Measurements from ENCODE around the gene DNAJB12.
"Not testable (repeated sequence)": the region's sequence is repeated elsewhere in the genome, so short reads cannot be mapped to it uniquely, and the experiment has no call there.

The DNAJB12 gene

GRCh38 chr10:72354356-72355213 lies at the start of gene DNAJB12:
Gene DNAJB12, minus strand, starts transcription at chr10:72354919. Its CDS starts 22 bp downstream, at chr10:72354897.
- POLR2A ChIA-PET: interaction anchor here (0.6 to 1.1 kb wide), 2 partner anchors 301 to 741 kb away, joined by 3 to 8 read pairs; no protein-coding TSS in a partner anchor
- peak; percentile 94 for DNase-seq (ENCODE audit: extremely low spot score)
- CTCF ChIA-PET: interaction anchor here (0.8 to 6.2 kb wide), 5 partner anchors 10 to 306 kb away, joined by 3 to 36 read pairs (median 4); no protein-coding TSS in a partner anchor
- no peak for TF ChIP-seq CTCF (IDR thresholded peaks at IDR 0.05; ENCODE audit: control extremely low read depth, extremely low read depth, low read depth, missing control alignments)

DNA sequence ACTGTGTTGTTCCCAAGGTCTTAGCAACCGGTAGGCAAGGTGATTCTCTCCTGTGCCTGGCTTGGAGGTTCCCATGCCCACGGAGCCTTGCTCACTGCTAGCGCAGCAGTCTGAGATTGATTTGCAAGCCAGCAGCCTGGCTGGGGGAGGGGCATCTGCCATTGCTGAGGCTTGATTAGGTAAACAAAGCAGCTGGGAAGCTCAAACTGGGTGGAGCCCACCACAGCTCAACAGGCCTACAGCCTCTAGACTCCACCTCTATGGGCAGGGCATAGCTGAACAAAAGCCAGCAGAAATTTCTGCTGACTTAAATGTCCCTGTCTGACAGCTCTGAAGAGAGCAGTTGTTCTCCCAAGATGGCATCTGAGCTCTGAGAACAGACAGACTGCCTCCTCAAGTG lies 40.9 kb upstream of the DNAJB12 start:
- CTCF ChIA-PET; DNase-seq (ENCODE audit: extremely low spot score); POLR2A ChIA-PET: not testable (repeated sequence)

GRCh38 chr10:72392571-72392970 lies 37.9 kb upstream of the DNAJB12 start:
- DNase-seq (ENCODE audit: extremely low spot score): no peak
- ChIA-PET POLR2A (no interaction called here), CTCF (no interaction called here)
- TF ChIP-seq CTCF (IDR thresholded peaks at IDR 0.05; ENCODE audit: control extremely low read depth, extremely low read depth, low read depth, missing control alignments): no peak

- CTCF ChIA-PET: interaction anchor here (3.2 kb wide), 1 partner anchor 15 kb away, joined by 9 read pairs; no protein-coding TSS in a partner anchor
Measured at GRCh38 chr10:72390764-72391163, 36.0 kb upstream of the DNAJB12 start.

GRCh38 chr10:72389716-72390115 lies 35.0 kb upstream of the DNAJB12 start:
- no peak for DNase-seq (ENCODE audit: extremely low spot score)
- ChIA-PET POLR2A (no interaction called here), CTCF (interaction anchor here (0.8 to 3.2 kb wide), 2 partner anchors 14 to 73 kb away, joined by 3 to 9 read pairs; no protein-coding TSS in a partner anchor)
- TF ChIP-seq CTCF (IDR thresholded peaks at IDR 0.05; ENCODE audit: control extremely low read depth, extremely low read depth, low read depth, missing control alignments): no peak

More at GRCh38 chr10:72390764-72391163, 36.0 kb upstream of the DNAJB12 start:
- DNase-seq (ENCODE audit: extremely low spot score): no peak
- no peak for TF ChIP-seq CTCF (IDR thresholded peaks at IDR 0.05; ENCODE audit: control extremely low read depth, extremely low read depth, low read depth, missing control alignments)
- POLR2A ChIA-PET: no interaction called here

GRCh38 chr10:72389014-72389413 lies 34.3 kb upstream of the DNAJB12 start:
- TF ChIP-seq CTCF (IDR thresholded peaks at IDR 0.05; ENCODE audit: control extremely low read depth, extremely low read depth, low read depth, missing control alignments): no peak
- POLR2A ChIA-PET: no interaction called here
- CTCF ChIA-PET: interaction anchor here (0.8 to 3.2 kb wide), 3 partner anchors 13 to 74 kb away, joined by 3 to 9 read pairs (median 3); no protein-coding TSS in a partner anchor
- DNase-seq (ENCODE audit: extremely low spot score): no peak

GRCh38 chr10:72388062-72388461 lies 33.3 kb upstream of the DNAJB12 start:
- no peak for DNase-seq (ENCODE audit: extremely low spot score)
- CTCF ChIA-PET: interaction anchor here (1.0 to 3.2 kb wide), 2 partner anchors 12 to 24 kb away, joined by 3 to 9 read pairs; no protein-coding TSS in a partner anchor
- POLR2A ChIA-PET: no interaction called here
- TF ChIP-seq CTCF (IDR thresholded peaks at IDR 0.05; ENCODE audit: control extremely low read depth, extremely low read depth, low read depth, missing control alignments): no peak

Measured in GM10248 (cell line).